Measurements from ENCODE around the gene CHRM2. TPM values are rescaled to one million over a fixed set of nuclear protein-coding genes. Genes with fewer than 3 reads are reported as not detected.

Gene CHRM2
- polyA plus RNA-seq, 1 of the 3 experiments (the other 2 are of a cell fraction), result 0.23 TPM

DNA sequence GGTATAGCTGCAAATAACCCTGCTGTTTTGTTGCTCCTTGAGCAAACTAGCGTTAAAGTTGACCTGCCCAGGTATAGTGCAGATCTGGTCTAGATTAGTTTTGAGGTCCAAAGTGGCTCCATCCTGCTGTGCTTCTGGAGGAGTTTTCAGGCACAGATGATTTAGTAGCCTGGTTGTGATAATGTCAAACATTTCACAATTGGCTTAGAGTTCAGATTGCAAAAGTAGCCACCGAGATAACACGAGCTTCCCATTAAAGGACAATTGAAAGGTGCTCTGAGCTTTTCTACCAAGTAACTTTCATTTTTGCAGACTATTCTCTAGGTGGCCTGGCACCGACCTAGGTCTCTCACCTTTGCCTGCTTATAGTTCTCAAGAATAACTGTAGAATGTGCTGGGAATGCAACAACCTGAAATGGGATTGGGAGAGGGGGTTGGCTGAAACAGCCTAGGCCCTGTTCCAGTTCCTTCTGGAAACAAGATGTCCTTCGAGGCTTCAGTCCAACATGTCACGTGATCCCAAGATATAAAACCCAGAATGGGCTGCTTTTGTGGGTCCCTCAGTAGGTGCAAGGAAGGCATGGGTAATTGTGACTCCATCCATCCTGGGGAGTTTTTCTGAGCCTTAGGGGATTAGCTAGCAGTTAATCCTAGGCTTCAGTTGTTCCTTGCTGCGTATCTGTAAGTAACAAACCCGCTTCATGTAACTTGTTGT is 201.0 kb downstream of the CHRM2 start:
- no peak overlapping the region for H2AFZ ChIP-seq (ENCODE audit: low read depth)

More for the DNA sequence above, 201.0 kb downstream of the CHRM2 start:
- H3K27me3 ChIP-seq (ENCODE audit: insufficient read depth), result no peaks in the 10 kb centered on the region
- H3K9ac ChIP-seq, result no peak overlapping the region
- WGBS (ENCODE audit: low lambda C conversion rate), result 46% methylated on average over 8 of the region's 8 CpGs
- H3K9me3 ChIP-seq, result no peaks in the 10 kb centered on the region
- no peak overlapping the region for H3K27ac ChIP-seq (ENCODE audit: low read depth in 2 of 2, low read length in 1 of 2)
- H3F3A ChIP-seq (replicated peaks; ENCODE audit: insufficient read depth), result no peaks in the 10 kb centered on the region
- no peaks in the 10 kb centered on the region for H3K79me2 ChIP-seq (ENCODE audit: insufficient read depth)
- no peak for TF ChIP-seq YY1 (IDR thresholded peaks at IDR 0.05; ENCODE audit: low read depth)
- no peak for TF ChIP-seq EP300 (IDR thresholded peaks at IDR 0.05; ENCODE audit: borderline replicate concordance in 1 of 2, low read depth in 1 of 2, low read length in 1 of 2)
- TF ChIP-seq, protein P1, sequence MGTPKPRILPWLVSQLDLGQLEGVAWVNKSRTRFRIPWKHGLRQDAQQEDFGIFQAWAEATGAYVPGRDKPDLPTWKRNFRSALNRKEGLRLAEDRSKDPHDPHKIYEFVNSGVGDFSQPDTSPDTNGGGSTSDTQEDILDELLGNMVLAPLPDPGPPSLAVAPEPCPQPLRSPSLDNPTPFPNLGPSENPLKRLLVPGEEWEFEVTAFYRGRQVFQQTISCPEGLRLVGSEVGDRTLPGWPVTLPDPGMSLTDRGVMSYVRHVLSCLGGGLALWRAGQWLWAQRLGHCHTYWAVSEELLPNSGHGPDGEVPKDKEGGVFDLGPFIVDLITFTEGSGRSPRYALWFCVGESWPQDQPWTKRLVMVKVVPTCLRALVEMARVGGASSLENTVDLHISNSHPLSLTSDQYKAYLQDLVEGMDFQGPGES (IDR thresholded peaks at IDR 0.05; ENCODE audit: low read depth, low read length), result no peak
- no peak for TF ChIP-seq POLR2AphosphoS5 (IDR thresholded peaks at IDR 0.05; ENCODE audit: low read depth, low read length)
- no peak for TF ChIP-seq RAD21 (IDR thresholded peaks at IDR 0.05; ENCODE audit: low read length)
- TF ChIP-seq FOSL2 (IDR thresholded peaks at IDR 0.05; ENCODE audit: borderline replicate concordance, low read depth), result no peak
- TF ChIP-seq RXRA (IDR thresholded peaks at IDR 0.05; ENCODE audit: borderline replicate concordance, low read depth), result no peak
- no peak for TF ChIP-seq CHD2 (IDR thresholded peaks at IDR 0.05; ENCODE audit: low read length, partially characterized antibody)
- TF ChIP-seq NFIC (IDR thresholded peaks at IDR 0.05; ENCODE audit: borderline replicate concordance), result no peak
- no peak for TF ChIP-seq PBX3 (IDR thresholded peaks at IDR 0.05)
- no peak for TF ChIP-seq MXI1 (IDR thresholded peaks at IDR 0.05; ENCODE audit: low read depth, low read length)
- TF ChIP-seq, protein P2, sequence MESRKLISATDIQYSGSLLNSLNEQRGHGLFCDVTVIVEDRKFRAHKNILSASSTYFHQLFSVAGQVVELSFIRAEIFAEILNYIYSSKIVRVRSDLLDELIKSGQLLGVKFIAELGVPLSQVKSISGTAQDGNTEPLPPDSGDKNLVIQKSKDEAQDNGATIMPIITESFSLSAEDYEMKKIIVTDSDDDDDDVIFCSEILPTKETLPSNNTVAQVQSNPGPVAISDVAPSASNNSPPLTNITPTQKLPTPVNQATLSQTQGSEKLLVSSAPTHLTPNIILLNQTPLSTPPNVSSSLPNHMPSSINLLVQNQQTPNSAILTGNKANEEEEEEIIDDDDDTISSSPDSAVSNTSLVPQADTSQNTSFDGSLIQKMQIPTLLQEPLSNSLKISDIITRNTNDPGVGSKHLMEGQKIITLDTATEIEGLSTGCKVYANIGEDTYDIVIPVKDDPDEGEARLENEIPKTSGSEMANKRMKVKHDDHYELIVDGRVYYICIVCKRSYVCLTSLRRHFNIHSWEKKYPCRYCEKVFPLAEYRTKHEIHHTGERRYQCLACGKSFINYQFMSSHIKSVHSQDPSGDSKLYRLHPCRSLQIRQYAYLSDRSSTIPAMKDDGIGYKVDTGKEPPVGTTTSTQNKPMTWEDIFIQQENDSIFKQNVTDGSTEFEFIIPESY (IDR thresholded peaks at IDR 0.05; ENCODE audit: borderline replicate concordance, low read depth), result no peak
- TF ChIP-seq GABPA (IDR thresholded peaks at IDR 0.05; ENCODE audit: low read depth), result no peak
- no peak for TF ChIP-seq FOXM1 (IDR thresholded peaks at IDR 0.05; ENCODE audit: low read depth)
- TF ChIP-seq, protein P3, sequence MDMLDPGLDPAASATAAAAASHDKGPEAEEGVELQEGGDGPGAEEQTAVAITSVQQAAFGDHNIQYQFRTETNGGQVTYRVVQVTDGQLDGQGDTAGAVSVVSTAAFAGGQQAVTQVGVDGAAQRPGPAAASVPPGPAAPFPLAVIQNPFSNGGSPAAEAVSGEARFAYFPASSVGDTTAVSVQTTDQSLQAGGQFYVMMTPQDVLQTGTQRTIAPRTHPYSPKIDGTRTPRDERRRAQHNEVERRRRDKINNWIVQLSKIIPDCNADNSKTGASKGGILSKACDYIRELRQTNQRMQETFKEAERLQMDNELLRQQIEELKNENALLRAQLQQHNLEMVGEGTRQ (IDR thresholded peaks at IDR 0.05; ENCODE audit: borderline replicate concordance, low read depth, low read length), result no peak
- no peak for DNase-seq
- H4K20me1 ChIP-seq (ENCODE audit: insufficient read depth), result no peaks in the 10 kb centered on the region
- H3K9me2 ChIP-seq, result no peaks in the 10 kb centered on the region
- no peaks in the 10 kb centered on the region for H3K36me3 ChIP-seq (replicated peaks in 1 of 2; ENCODE audit: control insufficient read depth in 1 of 2, insufficient read depth in 2 of 2, low read length in 1 of 2)
- ChIA-PET CTCF (interaction anchor here (1.3 kb wide), 2 partner anchors 12 to 19 kb away, joined by 3 to 4 read pairs; no protein-coding TSS in a partner anchor), POLR2A (no interaction called here)
- peaks cover 0 to 5% of the 10 kb centered on the region in 2 experiments; a peak in 1 of 4 replicates for H3K4me1 ChIP-seq (ENCODE audit: control insufficient read depth in 1 of 2, insufficient read depth in 2 of 2, low read depth in 1 of 2, low read length in 1 of 2)
- H3K4me2 ChIP-seq, result no peak overlapping the region
- H3K4me3 ChIP-seq (ENCODE audit: low read depth in 2 of 2, low read length in 1 of 2), result no peak overlapping the region

Small RNA genes lying within 50 kb of the gene (small RNA-seq; reads per million reads assigned to genes)
- 0 reads per million in 7 experiments for gene KRT8P51
- 0 reads per million in 7 experiments for gene MIR490
